Uterus (tissue), 2 donors: Measurements from ENCODE around the gene RNF41.

Experiments used
- POLR2A ChIP-seq, 2 donors: fragments of 450-650 bp; IDR thresholded peaks; one replicate each; pipeline ENCODE4 v1.6.1; 2016; ENCODE audit warnings: antibody characterized with exemption in 2 of 2, mild to moderate bottlenecking in 1 of 2, moderate library complexity in 1 of 2
- TF ChIP-seq, protein P1 (sequence below), 4 experiments: fragments of 200-600 bp in 2 of 4; fragments of 450-650 bp in 2 of 4; sonication (generic) in 2 of 4; IDR thresholded peaks; one replicate each; pipeline ENCODE4 v1.5.1; 2016 to 2019; ENCODE audit warnings: antibody characterized with exemption in 4 of 4, mild to moderate bottlenecking in 2 of 4, moderate library complexity in 1 of 4

GRCh38 chr12:56178347-56178746 is 43.4 kb downstream of the RNF41 start:
- TF ChIP-seq, protein P1, sequence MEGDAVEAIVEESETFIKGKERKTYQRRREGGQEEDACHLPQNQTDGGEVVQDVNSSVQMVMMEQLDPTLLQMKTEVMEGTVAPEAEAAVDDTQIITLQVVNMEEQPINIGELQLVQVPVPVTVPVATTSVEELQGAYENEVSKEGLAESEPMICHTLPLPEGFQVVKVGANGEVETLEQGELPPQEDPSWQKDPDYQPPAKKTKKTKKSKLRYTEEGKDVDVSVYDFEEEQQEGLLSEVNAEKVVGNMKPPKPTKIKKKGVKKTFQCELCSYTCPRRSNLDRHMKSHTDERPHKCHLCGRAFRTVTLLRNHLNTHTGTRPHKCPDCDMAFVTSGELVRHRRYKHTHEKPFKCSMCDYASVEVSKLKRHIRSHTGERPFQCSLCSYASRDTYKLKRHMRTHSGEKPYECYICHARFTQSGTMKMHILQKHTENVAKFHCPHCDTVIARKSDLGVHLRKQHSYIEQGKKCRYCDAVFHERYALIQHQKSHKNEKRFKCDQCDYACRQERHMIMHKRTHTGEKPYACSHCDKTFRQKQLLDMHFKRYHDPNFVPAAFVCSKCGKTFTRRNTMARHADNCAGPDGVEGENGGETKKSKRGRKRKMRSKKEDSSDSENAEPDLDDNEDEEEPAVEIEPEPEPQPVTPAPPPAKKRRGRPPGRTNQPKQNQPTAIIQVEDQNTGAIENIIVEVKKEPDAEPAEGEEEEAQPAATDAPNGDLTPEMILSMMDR (IDR thresholded peaks at IDR 0.05) = no peak
- TF ChIP-seq POLR2A (IDR thresholded peaks at IDR 0.05) = no peak
